Measurements from ENCODE around the gene SAP30BP.

SAP30BP gene

GRCh38 chr17:75722076-75722475 is 54.9 kb downstream of the SAP30BP start:
- no peak for DNase-seq

GRCh38 chr17:75722542-75723095 is 55.5 kb downstream of the SAP30BP start:
- DNase-seq = no peak

GRCh38 chr17:75723171-75723930 is 56.2 kb downstream of the SAP30BP start:
- no peak for DNase-seq

- no peak for DNase-seq
Measured at GRCh38 chr17:75724016-75725003, 57.2 kb downstream of the SAP30BP start.

GRCh38 chr17:75725504-75725903 is 58.4 kb downstream of the SAP30BP start:
- DNase-seq = no peak

- DNase-seq = no peak
Measured at GRCh38 chr17:75727391-75727790, 60.3 kb downstream of the SAP30BP start.

GRCh38 chr17:75729351-75729750 is 62.2 kb downstream of the SAP30BP start:
- no peak for DNase-seq

- no peak for DNase-seq
Measured at GRCh38 chr17:75730065-75730464, 62.9 kb downstream of the SAP30BP start.

- no peak for DNase-seq
Measured at GRCh38 chr17:75731086-75731715, 64.1 kb downstream of the SAP30BP start.

GRCh38 chr17:75731716-75732498 is 64.8 kb downstream of the SAP30BP start:
- no peak for DNase-seq

- DNase-seq = no peak
Measured at GRCh38 chr17:75733471-75733870, 66.3 kb downstream of the SAP30BP start.

- DNase-seq = no peak
Measured at GRCh38 chr17:75734674-75735294, 67.6 kb downstream of the SAP30BP start.

GRCh38 chr17:75736173-75736835 is 69.2 kb downstream of the SAP30BP start:
- no peak for DNase-seq

GRCh38 chr17:75737133-75737962 is 70.2 kb downstream of the SAP30BP start:
- no peak for DNase-seq

- peak; percentile 53 for DNase-seq
Measured at GRCh38 chr17:75738218-75738802, 71.2 kb downstream of the SAP30BP start.

GRCh38 chr17:75739174-75739573 is 72.0 kb downstream of the SAP30BP start:
- DNase-seq = no peak

GRCh38 chr17:75739801-75740200 is 72.7 kb downstream of the SAP30BP start:
- no peak for DNase-seq

- DNase-seq = no peak
Measured at GRCh38 chr17:75740215-75740614, 73.1 kb downstream of the SAP30BP start.

- DNase-seq = no peak
Measured at GRCh38 chr17:75740631-75741077, 73.5 kb downstream of the SAP30BP start.
